Stimulated activated CD8-positive, alpha-beta memory T cell treated with anti-CD3 and anti-CD28 coated beads, Interleukin-12 subunit alpha, Interleukin-12 subunit beta, amount 100 ng/mL, for 24 hours (primary cell): ENCODE measurements around the gene LARP6.
"Not testable (repeated sequence)": the region's sequence is repeated elsewhere in the genome, so short reads cannot be mapped to it uniquely, and the experiment has no call there.

ENCODE experiments used
- DNase-seq: peaks from one replicate; pipeline ENCODE4 v3.0.0-alpha.2; 2020; ENCODE audit errors: extremely low read depth

Gene LARP6

GRCh38 chr15:70853973-70854665, at the start of gene LARP6:
LARP6 (minus strand) TSS chr15:70854157; CDS start chr15:70854088, 69 bp downstream.
- DNase-seq = no peak

- no peak for DNase-seq
These were observed 48.1 kb upstream of the LARP6 start for GRCh38 chr15:70902107-70902506.

- DNase-seq = no peak
These were observed 39.1 kb upstream of the LARP6 start for GRCh38 chr15:70892912-70893560.

GRCh38 chr15:70892002-70892911, 38.3 kb upstream of the LARP6 start, which contains the start of the genes LRRC49 and THAP10:
LRRC49 (plus strand) TSS chr15:70892826; CDS start chr15:70892895, 69 bp downstream.
THAP10 (minus strand) TSS chr15:70892433; CDS start chr15:70892272, 161 bp downstream.
- DNase-seq = no peak

- DNase-seq = no peak
These were observed 28.4 kb upstream of the LARP6 start for GRCh38 chr15:70882361-70882760.

GRCh38 chr15:70880781-70881180, 26.8 kb upstream of the LARP6 start:
- DNase-seq = no peak

GRCh38 chr15:70879401-70879800, 25.4 kb upstream of the LARP6 start:
- DNase-seq = no peak

GRCh38 chr15:70876683-70877082, 22.7 kb upstream of the LARP6 start:
- no peak for DNase-seq

- no peak for DNase-seq
These were observed 22.1 kb upstream of the LARP6 start for GRCh38 chr15:70876011-70876410.

GRCh38 chr15:70875001-70875782, 21.2 kb upstream of the LARP6 start:
- DNase-seq = no peak

GRCh38 chr15:70873232-70874054, 19.5 kb upstream of the LARP6 start:
- DNase-seq = no peak

GRCh38 chr15:70871490-70871889, 17.5 kb upstream of the LARP6 start:
- not testable (repeated sequence) for DNase-seq

- no peak for DNase-seq
These were observed 16.1 kb upstream of the LARP6 start for GRCh38 chr15:70870051-70870450.

- DNase-seq = no peak
These were observed 15.4 kb upstream of the LARP6 start for GRCh38 chr15:70869346-70869745.

GRCh38 chr15:70867911-70868467, 14.0 kb upstream of the LARP6 start:
- DNase-seq = no peak

GRCh38 chr15:70866982-70867641, 13.2 kb upstream of the LARP6 start:
- no peak for DNase-seq

GRCh38 chr15:70863450-70864218, 9.7 kb upstream of the LARP6 start:
- DNase-seq = no peak

GRCh38 chr15:70859998-70860397, 6.0 kb upstream of the LARP6 start:
- no peak for DNase-seq
